Activated B cell treated with CpG ODN at 0.5 μM for 24 hours (primary cell): ENCODE data around the gene TRAPPC2. TPM values are rescaled to one million over a fixed set of nuclear protein-coding genes. Genes with fewer than 3 reads are reported as not detected.

ENCODE experiments used
- ATAC-seq: fragments of 200-7000 bp; cut with Tn5 transposase; one replicate; pipeline ENCODE4 v1.10.0; 2021; ENCODE audit warnings: low read depth, mild to moderate bottlenecking, moderate library complexity
- CTCF ChIA-PET: fragments of 350-600 bp; sonication (Branson Sonifier 250); formaldehyde crosslinking; loops from one replicate; lab custom pipeline; 2021; ENCODE audit warnings: antibody characterized with exemption; lab: Charles Lee
- POLR2A ChIA-PET: fragments of 350-600 bp; sonication (Branson Sonifier 250); formaldehyde crosslinking; loops from one replicate; lab custom pipeline; 2021; ENCODE audit warnings: antibody characterized with exemption; lab: Charles Lee
- DNase-seq: peaks from one replicate; pipeline ENCODE4 v3.0.0; 2022
- H3K27ac Mint-ChIP-seq: one replicate; pipeline ENCODE4 v1.8.0; 2020; ENCODE audit warnings: mixed read lengths
- H3K27me3 Mint-ChIP-seq: one replicate; pipeline ENCODE4 v1.8.0; 2021; ENCODE audit warnings: mixed read lengths
- H3K36me3 Mint-ChIP-seq: one replicate; pipeline ENCODE4 v1.8.0; 2021; ENCODE audit warnings: low read depth, mixed read lengths
- H3K4me1 Mint-ChIP-seq: one replicate; pipeline ENCODE4 v1.8.0; 2021; ENCODE audit warnings: mixed read lengths
- H3K4me3 Mint-ChIP-seq: one replicate; pipeline ENCODE4 v1.8.0; 2020; ENCODE audit warnings: mild to moderate bottlenecking, mixed read lengths
- H3K9me3 Mint-ChIP-seq: one replicate; pipeline ENCODE4 v1.8.0; 2020; ENCODE audit warnings: mixed read lengths
- intact Hi-C: fragments of 100-400 bp; cut with micrococcal nuclease; formaldehyde crosslinking; loops from one replicate; pipeline ENCODE4 v1.15.1; 2024
- total RNA-seq: library from RNA; stranded (reverse); gene quantifications from 2 replicates; pipeline ENCODE4 v1.2.3, GENCODE V29; 2022
- TF ChIP-seq, protein P1 (sequence below): fragments of 200-600 bp; IDR thresholded peaks from one replicate; pipeline ENCODE4 v1.8.0; 2022; ENCODE audit warnings: antibody characterized with exemption, mild to moderate bottlenecking

TRAPPC2 gene
- total RNA-seq, 1 donor from 2014 or later, result 26.7 TPM

DNA sequence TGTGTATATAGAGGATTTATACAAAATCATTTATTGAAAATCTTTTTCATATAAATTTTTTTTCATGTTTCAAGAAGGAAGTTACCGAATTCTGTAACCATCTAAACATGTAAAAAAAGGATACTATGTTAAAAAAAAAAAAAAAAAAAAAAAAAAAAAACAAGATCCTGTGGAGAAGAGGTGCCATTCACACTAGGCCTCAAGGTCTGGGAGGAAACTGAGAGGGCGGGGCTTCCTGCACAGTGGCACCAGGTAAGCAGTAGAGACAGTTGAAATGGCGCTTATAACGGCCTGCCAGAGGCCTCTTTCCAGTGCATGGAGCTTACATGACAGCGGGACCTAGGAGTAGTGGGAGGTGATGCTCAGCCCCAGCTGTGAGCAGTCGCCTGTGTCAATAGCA is 17.5 kb downstream of the TRAPPC2 start:
- intact Hi-C loops, result loop anchor here (2.0 kb wide), 1 partner anchor 14 kb away; no protein-coding TSS in a partner anchor
- Mint-ChIP-seq H3K9me3 (no peaks in the 10 kb centered on the region), H3K27ac (no peak overlapping the region), H3K27me3 (no peaks in the 10 kb centered on the region), H3K4me3 (no peak overlapping the region), H3K4me1 (peaks cover 6% of the 10 kb centered on the region), H3K36me3 (peaks cover 46% of the 10 kb centered on the region)
- POLR2A ChIA-PET, result no interaction called here
- CTCF ChIA-PET, result no interaction called here
- ATAC-seq (no peak), DNase-seq (no peak)
- TF ChIP-seq, protein P1, sequence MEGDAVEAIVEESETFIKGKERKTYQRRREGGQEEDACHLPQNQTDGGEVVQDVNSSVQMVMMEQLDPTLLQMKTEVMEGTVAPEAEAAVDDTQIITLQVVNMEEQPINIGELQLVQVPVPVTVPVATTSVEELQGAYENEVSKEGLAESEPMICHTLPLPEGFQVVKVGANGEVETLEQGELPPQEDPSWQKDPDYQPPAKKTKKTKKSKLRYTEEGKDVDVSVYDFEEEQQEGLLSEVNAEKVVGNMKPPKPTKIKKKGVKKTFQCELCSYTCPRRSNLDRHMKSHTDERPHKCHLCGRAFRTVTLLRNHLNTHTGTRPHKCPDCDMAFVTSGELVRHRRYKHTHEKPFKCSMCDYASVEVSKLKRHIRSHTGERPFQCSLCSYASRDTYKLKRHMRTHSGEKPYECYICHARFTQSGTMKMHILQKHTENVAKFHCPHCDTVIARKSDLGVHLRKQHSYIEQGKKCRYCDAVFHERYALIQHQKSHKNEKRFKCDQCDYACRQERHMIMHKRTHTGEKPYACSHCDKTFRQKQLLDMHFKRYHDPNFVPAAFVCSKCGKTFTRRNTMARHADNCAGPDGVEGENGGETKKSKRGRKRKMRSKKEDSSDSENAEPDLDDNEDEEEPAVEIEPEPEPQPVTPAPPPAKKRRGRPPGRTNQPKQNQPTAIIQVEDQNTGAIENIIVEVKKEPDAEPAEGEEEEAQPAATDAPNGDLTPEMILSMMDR, result no peak

DNA sequence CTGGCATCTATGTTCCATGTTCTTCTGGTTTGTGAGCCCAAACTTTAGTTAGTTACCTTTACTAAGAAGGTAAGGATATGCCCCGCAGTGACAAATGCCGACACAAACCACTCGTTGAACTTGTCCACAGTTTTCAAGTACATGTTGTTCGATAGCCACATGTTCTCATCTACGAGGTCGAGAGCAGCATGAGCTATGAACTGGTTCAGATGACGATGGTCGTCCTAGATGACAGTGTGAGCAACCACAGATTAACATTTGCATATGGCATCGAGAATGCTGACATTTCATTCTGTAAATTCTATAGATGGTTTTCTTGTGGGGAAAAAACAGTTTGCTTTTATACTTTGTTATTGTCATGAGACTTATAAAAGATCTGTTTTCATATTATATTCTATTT is 18.0 kb downstream of the TRAPPC2 start:
- no peak for ATAC-seq
- ChIA-PET POLR2A (interaction anchor here (0.9 to 1.0 kb wide), 2 partner anchors 10 to 17 kb away, joined by 3 read pairs; no protein-coding TSS in a partner anchor), CTCF (no interaction called here)
- Mint-ChIP-seq H3K36me3 (peaks cover 49% of the 10 kb centered on the region), H3K4me3 (no peak overlapping the region), H3K27ac (no peak overlapping the region), H3K4me1 (peaks cover 5% of the 10 kb centered on the region), H3K9me3 (no peaks in the 10 kb centered on the region), H3K27me3 (no peaks in the 10 kb centered on the region)
- intact Hi-C loops, result loop anchor here (2.0 kb wide), 1 partner anchor 14 kb away; no protein-coding TSS in a partner anchor
- TF ChIP-seq, protein P1, result no peak
- DNase-seq, result no peak

DNA sequence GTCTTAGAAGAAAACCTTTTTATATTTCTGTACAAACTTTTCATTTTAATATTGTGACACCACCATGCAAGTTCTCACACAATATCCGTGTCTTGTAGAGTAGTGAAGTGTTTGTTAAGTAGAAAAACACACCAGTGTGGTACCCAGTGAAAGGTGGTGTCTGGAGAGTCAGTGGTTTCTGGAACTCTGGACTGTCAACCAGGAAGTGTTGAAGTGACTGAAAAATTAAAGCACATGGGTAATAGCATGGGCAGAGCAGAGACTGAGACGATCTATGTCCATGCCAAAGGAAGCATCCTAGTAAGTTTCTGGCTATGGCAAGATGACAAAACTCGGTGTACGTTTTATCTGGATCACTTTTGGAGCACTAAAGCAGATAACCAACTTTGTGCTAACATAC is 23.3 kb downstream of the TRAPPC2 start:
- peaks cover 2% of the 10 kb centered on the region for H3K4me1 Mint-ChIP-seq
- TF ChIP-seq, protein P1, result no peak
- H3K4me3 Mint-ChIP-seq, result no peak overlapping the region
- ChIA-PET CTCF (no interaction called here), POLR2A (interaction anchor here (0.9 kb wide), 1 partner anchor 23 kb away, joined by 3 read pairs; the partner anchor contains the start of genes OFD1 and TRAPPC2)
- intact Hi-C loops, result no loop called here
- no peak for DNase-seq
- no peak overlapping the region for H3K27ac Mint-ChIP-seq
- ATAC-seq, result no peak
- H3K9me3 Mint-ChIP-seq, result no peaks in the 10 kb centered on the region
- peaks cover 56% of the 10 kb centered on the region for H3K36me3 Mint-ChIP-seq
- H3K27me3 Mint-ChIP-seq, result no peaks in the 10 kb centered on the region

DNA sequence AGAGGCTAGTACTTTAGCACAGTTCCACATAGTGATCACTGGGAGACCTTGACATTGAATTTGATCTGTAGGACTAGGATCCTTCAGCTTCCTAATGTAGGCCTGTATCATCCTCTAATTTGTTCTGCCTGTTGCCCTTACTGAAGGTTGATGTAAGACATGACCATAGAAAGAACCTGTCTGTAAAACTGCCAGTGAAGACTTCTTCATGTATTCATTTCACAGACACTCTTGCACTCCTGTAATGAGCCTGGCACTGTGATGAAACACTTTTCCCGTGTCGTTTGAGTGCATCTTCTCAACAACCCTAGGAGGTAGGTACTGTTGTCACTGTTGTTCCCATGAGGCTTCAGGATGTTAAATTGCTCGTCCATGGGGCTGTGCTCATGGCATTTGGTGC is 30.8 kb downstream of the TRAPPC2 start:
- Mint-ChIP-seq H3K4me3 (no peak overlapping the region), H3K4me1 (peaks cover 42% of the 10 kb centered on the region), H3K36me3 (peaks cover 44% of the 10 kb centered on the region), H3K27ac (no peak overlapping the region), H3K27me3 (no peaks in the 10 kb centered on the region), H3K9me3 (no peaks in the 10 kb centered on the region)
- ChIA-PET CTCF (no interaction called here), POLR2A (no interaction called here)
- TF ChIP-seq, protein P1, result no peak
- no peak for DNase-seq
- intact Hi-C loops, result loop anchor here (2.0 kb wide), 1 partner anchor 13 kb away; no protein-coding TSS in a partner anchor
- ATAC-seq, result no peak

DNA sequence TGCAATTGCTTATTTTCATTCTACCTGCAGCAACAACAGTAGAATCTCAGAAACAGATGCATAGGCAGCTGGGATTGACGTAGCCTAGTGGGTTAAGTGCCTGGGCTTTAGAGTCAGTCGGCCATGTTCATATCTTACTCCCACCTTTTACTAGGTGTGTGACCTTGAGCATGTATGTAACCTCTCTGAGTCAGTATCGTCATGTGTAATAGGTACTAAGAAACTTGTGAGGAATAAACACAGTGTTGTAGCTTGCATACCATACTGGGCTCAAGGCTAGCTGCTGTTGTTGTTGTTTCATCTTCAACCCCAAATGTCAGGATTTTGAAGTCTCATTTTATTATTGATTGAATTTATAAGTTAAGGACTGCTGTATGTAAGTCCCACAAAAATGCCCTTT is 31.3 kb downstream of the TRAPPC2 start:
- TF ChIP-seq, protein P1, result no peak
- H3K36me3 Mint-ChIP-seq, result peaks cover 40% of the 10 kb centered on the region
- H3K27me3 Mint-ChIP-seq, result no peaks in the 10 kb centered on the region
- no peak overlapping the region for H3K27ac Mint-ChIP-seq
- no peak for ATAC-seq
- peaks cover 47% of the 10 kb centered on the region for H3K4me1 Mint-ChIP-seq
- ChIA-PET CTCF (no interaction called here), POLR2A (interaction anchor here (1.1 kb wide), 1 partner anchor 29 kb away, joined by 3 read pairs; no protein-coding TSS in a partner anchor)
- DNase-seq, result no peak
- no peaks in the 10 kb centered on the region for H3K9me3 Mint-ChIP-seq
- intact Hi-C loops, result loop anchor here (2.0 kb wide), 1 partner anchor 14 kb away; no protein-coding TSS in a partner anchor
- no peak overlapping the region for H3K4me3 Mint-ChIP-seq
